Measurements from ENCODE around the gene ITGB7.
"Not testable (repeated sequence)": the region's sequence is repeated elsewhere in the genome, so short reads cannot be mapped to it uniquely, and the experiment has no call there.

The ITGB7 gene

GRCh38 chr12:53195516-53196420, 11.3 kb downstream of the ITGB7 start:
- DNase-seq: no peak

- no peak for DNase-seq
Measured at GRCh38 chr12:53194973-53195372, 12.1 kb downstream of the ITGB7 start.

GRCh38 chr12:53193985-53194716, 12.9 kb downstream of the ITGB7 start:
- no peak for DNase-seq

- DNase-seq: no peak
Measured at GRCh38 chr12:53193040-53193439, 14.0 kb downstream of the ITGB7 start.

- no peak for DNase-seq
Measured at GRCh38 chr12:53192531-53193021, 14.5 kb downstream of the ITGB7 start.

- DNase-seq: no peak
Measured at GRCh38 chr12:53191885-53192530, 15.0 kb downstream of the ITGB7 start.

GRCh38 chr12:53191096-53191884, 15.8 kb downstream of the ITGB7 start:
- no peak for DNase-seq

- no peak for DNase-seq
Measured at GRCh38 chr12:53190108-53190729, 16.8 kb downstream of the ITGB7 start.

- DNase-seq: no peak
Measured at GRCh38 chr12:53187145-53187899, 19.7 kb downstream of the ITGB7 start.

- no peak for DNase-seq
Measured at GRCh38 chr12:53186745-53187144, 20.3 kb downstream of the ITGB7 start.

- DNase-seq: no peak
Measured at GRCh38 chr12:53185582-53186153, 21.4 kb downstream of the ITGB7 start.

GRCh38 chr12:53184828-53185227, 22.2 kb downstream of the ITGB7 start:
- DNase-seq: no peak

- DNase-seq: no peak
Measured at GRCh38 chr12:53182903-53183302, 24.1 kb downstream of the ITGB7 start.

GRCh38 chr12:53181935-53182334, 25.1 kb downstream of the ITGB7 start:
- no peak for DNase-seq

- peak; percentile 78 for DNase-seq
Measured at GRCh38 chr12:53180931-53181645, 26.0 kb downstream of the ITGB7 start.

GRCh38 chr12:53180220-53180930, 26.7 kb downstream of the ITGB7 start, which contains the start of the genes CSAD and ZNF740:
CSAD (minus strand) TSS chr12:53180925; CDS start chr12:53173470, 7,455 bp downstream.
ZNF740 (plus strand) TSS chr12:53180722; CDS start chr12:53181984, 1,262 bp downstream.
- DNase-seq: peak; percentile 98

- DNase-seq: no peak
Measured at GRCh38 chr12:53179687-53180219, 27.3 kb downstream of the ITGB7 start.

GRCh38 chr12:53178803-53179202, 28.2 kb downstream of the ITGB7 start:
- not testable (repeated sequence) for DNase-seq

GRCh38 chr12:53177447-53177846, 29.6 kb downstream of the ITGB7 start:
- not testable (repeated sequence) for DNase-seq
